MM.1S (cell line): ENCODE data around the gene INPP4B.

Experiments
- DNase-seq: peaks from one replicate; pipeline ENCODE4 v3.0.0-alpha.2; 2015
- H2AFZ ChIP-seq: fragments of 300-600 bp; sonication (generic); 2 replicates; pipeline ENCODE4 v1.6.0; 2016; ENCODE audit warnings: antibody characterized with exemption, low read length
- H3F3A ChIP-seq: fragments of 300-600 bp; sonication (generic); 2 replicates; pipeline ENCODE4 v1.6.1; 2016; ENCODE audit warnings: mild to moderate bottlenecking, antibody characterized with exemption, low read length, moderate library complexity, mixed read lengths; ENCODE audit not compliant: insufficient read depth
- H3K27ac ChIP-seq: fragments of 300-600 bp; sonication (generic); 2 replicates; pipeline ENCODE4 v1.5.1; 2016; ENCODE audit warnings: mild to moderate bottlenecking, low read length
- H3K27me3 ChIP-seq: fragments of 300-600 bp; sonication (generic); replicated peaks from 2 replicates; pipeline ENCODE4 v1.6.0; 2016; ENCODE audit warnings: low read length; ENCODE audit not compliant: insufficient read depth
- H3K36me3 ChIP-seq: fragments of 300-600 bp; sonication (generic); replicated peaks from 2 replicates; pipeline ENCODE4 v1.6.1; 2016; ENCODE audit warnings: mild to moderate bottlenecking, low read length, mixed read lengths; ENCODE audit not compliant: insufficient read depth
- H3K4me1 ChIP-seq: fragments of 300-600 bp; sonication (generic); 2 replicates; pipeline ENCODE4 v1.6.1; 2016; ENCODE audit warnings: low read length, mixed read lengths
- H3K4me2 ChIP-seq: fragments of 300-600 bp; sonication (generic); 2 replicates; pipeline ENCODE4 v1.6.0; 2016; ENCODE audit warnings: low read depth, low read length
- H3K4me3 ChIP-seq: fragments of 300-600 bp; sonication (generic); 2 replicates; pipeline ENCODE4 v1.5.1; 2016; ENCODE audit warnings: low read length, mixed read lengths
- H3K79me2 ChIP-seq: fragments of 300-600 bp; sonication (generic); 2 replicates; pipeline ENCODE4 v1.6.1; 2016; ENCODE audit warnings: mixed run types, low read length, mixed read lengths
- H3K9ac ChIP-seq: fragments of 300-600 bp; sonication (generic); 2 replicates; pipeline ENCODE4 v1.6.1; 2016; ENCODE audit warnings: low read length, mixed read lengths
- H3K9me2 ChIP-seq: fragments of 300-600 bp; sonication (generic); replicated peaks from 2 replicates; pipeline ENCODE4 v1.6.1; 2016; ENCODE audit warnings: mild to moderate bottlenecking, low read length, mixed read lengths; ENCODE audit not compliant: insufficient read depth
- H3K9me3 ChIP-seq: fragments of 300-600 bp; sonication (generic); replicated peaks from 2 replicates; pipeline ENCODE4 v1.6.1; 2016; ENCODE audit warnings: mild to moderate bottlenecking, low read length, mixed read lengths; ENCODE audit not compliant: insufficient read depth
- H4K20me1 ChIP-seq: fragments of 300-600 bp; sonication (generic); 2 replicates; pipeline ENCODE4 v1.6.1; 2016; ENCODE audit warnings: mild to moderate bottlenecking, low read length, moderate library complexity, mixed read lengths; ENCODE audit not compliant: insufficient read depth
- EZH2 ChIP-seq: fragments of 300-600 bp; sonication (generic); optimal IDR thresholded peaks from 2 replicates; pipeline ENCODE3; 2017; ENCODE audit warnings: low read depth, mild to moderate bottlenecking, antibody characterized with exemption, low read length, mixed read lengths
- EZH2phosphoT487 ChIP-seq: fragments of 300-600 bp; sonication (generic); IDR thresholded peaks from 2 replicates; pipeline ENCODE4 v1.6.1; 2018; ENCODE audit warnings: antibody characterized with exemption, low read length
- TF ChIP-seq, protein P1 (sequence below): fragments of 300-600 bp; sonication (generic); IDR thresholded peaks from 2 replicates; pipeline ENCODE4 v1.5.1; 2016; ENCODE audit warnings: antibody characterized with exemption, low read length, mixed read lengths

INPP4B gene

DNA sequence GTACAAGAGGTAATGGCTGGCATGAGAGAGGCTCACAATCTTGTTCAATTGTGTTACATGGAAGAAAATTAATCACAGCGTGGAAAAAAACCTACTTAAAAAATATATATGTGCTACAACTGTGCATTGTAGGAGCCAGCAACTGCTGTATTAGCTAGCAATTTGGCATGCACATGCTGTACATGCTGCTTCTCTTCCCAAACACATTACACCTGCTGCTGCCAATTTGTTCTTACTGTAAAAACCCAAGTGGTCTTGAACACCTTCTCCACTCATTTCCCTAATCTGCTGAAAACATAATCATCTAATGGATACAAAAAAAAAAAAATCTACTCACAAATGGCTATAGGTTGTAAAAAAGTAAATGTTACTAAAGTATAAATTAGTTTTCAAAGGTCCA is 264.2 kb downstream of the INPP4B start:
- no peaks in the 10 kb centered on the region for H3K9me2 ChIP-seq
- H3K4me3 ChIP-seq, result no peak overlapping the region
- no peak overlapping the region for H3K27ac ChIP-seq
- no peak for DNase-seq
- H3K9ac ChIP-seq, result no peak overlapping the region
- no peaks in the 10 kb centered on the region for H3K79me2 ChIP-seq
- H4K20me1 ChIP-seq, result no peaks in the 10 kb centered on the region
- H3K36me3 ChIP-seq, result no peaks in the 10 kb centered on the region
- H3K4me2 ChIP-seq, result no peak overlapping the region
- no peak overlapping the region for H2AFZ ChIP-seq
- H3F3A ChIP-seq, result no peaks in the 10 kb centered on the region
- H3K4me1 ChIP-seq, result no peaks in the 10 kb centered on the region
- TF ChIP-seq, protein P1, sequence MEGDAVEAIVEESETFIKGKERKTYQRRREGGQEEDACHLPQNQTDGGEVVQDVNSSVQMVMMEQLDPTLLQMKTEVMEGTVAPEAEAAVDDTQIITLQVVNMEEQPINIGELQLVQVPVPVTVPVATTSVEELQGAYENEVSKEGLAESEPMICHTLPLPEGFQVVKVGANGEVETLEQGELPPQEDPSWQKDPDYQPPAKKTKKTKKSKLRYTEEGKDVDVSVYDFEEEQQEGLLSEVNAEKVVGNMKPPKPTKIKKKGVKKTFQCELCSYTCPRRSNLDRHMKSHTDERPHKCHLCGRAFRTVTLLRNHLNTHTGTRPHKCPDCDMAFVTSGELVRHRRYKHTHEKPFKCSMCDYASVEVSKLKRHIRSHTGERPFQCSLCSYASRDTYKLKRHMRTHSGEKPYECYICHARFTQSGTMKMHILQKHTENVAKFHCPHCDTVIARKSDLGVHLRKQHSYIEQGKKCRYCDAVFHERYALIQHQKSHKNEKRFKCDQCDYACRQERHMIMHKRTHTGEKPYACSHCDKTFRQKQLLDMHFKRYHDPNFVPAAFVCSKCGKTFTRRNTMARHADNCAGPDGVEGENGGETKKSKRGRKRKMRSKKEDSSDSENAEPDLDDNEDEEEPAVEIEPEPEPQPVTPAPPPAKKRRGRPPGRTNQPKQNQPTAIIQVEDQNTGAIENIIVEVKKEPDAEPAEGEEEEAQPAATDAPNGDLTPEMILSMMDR, result no peak
- TF ChIP-seq EZH2 (no peak), EZH2phosphoT487 (no peak)
- H3K9me3 ChIP-seq, result no peaks in the 10 kb centered on the region
- H3K27me3 ChIP-seq, result no peaks in the 10 kb centered on the region

DNA sequence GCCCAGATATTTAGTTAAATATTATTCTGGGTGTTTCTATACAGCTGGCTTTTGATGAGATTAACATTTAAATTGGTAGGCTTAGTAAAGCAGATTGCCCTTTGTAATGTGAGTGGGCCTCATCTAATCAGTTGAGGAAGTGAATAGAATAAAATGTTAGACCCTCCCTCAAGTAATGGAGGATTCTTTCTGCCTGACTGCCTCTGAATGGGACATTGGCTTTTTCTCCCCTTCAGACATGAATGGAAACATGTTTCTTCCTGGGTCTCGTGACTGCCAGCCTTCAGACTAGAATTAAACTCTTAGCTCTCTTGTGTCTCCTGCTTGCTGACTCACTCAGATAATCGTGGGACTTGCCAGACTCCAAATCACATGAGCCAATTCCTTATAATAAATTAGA is 266.7 kb downstream of the INPP4B start:
- Histone ChIP-seq H2AFZ (no peak overlapping the region), H3K9ac (no peak overlapping the region), H3K27ac (no peak overlapping the region), H3F3A (no peaks in the 10 kb centered on the region), H3K4me2 (no peak overlapping the region), H3K79me2 (no peaks in the 10 kb centered on the region), H3K36me3 (no peaks in the 10 kb centered on the region), H3K27me3 (no peaks in the 10 kb centered on the region), H3K4me3 (no peak overlapping the region), H3K9me2 (no peaks in the 10 kb centered on the region), H3K4me1 (no peaks in the 10 kb centered on the region), H4K20me1 (no peaks in the 10 kb centered on the region), H3K9me3 (no peaks in the 10 kb centered on the region)
- no peak for DNase-seq
- TF ChIP-seq EZH2phosphoT487, result no peak
- TF ChIP-seq, protein P1, result no peak
- no peak for TF ChIP-seq EZH2

DNA sequence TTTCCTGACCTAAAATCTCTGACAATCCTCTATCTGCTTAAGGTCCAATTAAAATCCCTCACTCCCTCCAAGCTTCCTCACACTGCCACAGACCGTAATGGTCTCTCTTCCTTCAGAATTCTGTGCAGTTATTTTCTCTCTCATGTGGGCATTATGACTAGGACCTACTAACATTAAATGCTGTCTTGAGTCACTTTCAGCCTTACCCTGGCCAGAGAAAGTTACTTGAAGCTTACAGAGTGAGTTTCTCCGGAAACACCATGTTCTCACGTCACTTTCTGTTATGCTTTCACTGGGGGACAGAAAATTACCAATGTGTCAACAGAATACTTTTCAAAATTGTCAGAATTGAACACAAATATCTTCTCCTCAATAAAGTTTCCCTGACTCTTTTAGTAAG is 271.8 kb downstream of the INPP4B start:
- H3K27me3 ChIP-seq, result no peaks in the 10 kb centered on the region
- DNase-seq, result no peak
- H3K9me3 ChIP-seq, result no peaks in the 10 kb centered on the region
- H3K4me3 ChIP-seq, result no peak overlapping the region
- H3K4me1 ChIP-seq, result peaks cover 13% of the 10 kb centered on the region; the same call in 1 of the 2 replicates
- H3K4me2 ChIP-seq, result no peak overlapping the region
- no peak overlapping the region for H2AFZ ChIP-seq
- peaks cover 4% of the 10 kb centered on the region; the same call in 1 of the 2 replicates for H3F3A ChIP-seq
- no peak overlapping the region for H3K27ac ChIP-seq
- TF ChIP-seq, protein P1, result no peak
- TF ChIP-seq EZH2phosphoT487, result no peak
- no peak for TF ChIP-seq EZH2
- no peaks in the 10 kb centered on the region for H3K79me2 ChIP-seq
- H3K9me2 ChIP-seq, result no peaks in the 10 kb centered on the region
- H3K36me3 ChIP-seq, result no peaks in the 10 kb centered on the region
- H3K9ac ChIP-seq, result no peak overlapping the region
- H4K20me1 ChIP-seq, result no peaks in the 10 kb centered on the region
